Esophagus muscularis mucosa (tissue), 4 donors: Measurements from ENCODE around the gene GLYAT. TPM values are rescaled to one million over a fixed set of nuclear protein-coding genes. Genes with fewer than 3 reads are reported as not detected.
A peak's percentile ranks its signal among the peaks of the same experiment; 100 is the strongest.

Source experiments
- DNase-seq: peaks from one replicate; pipeline ENCODE4 v3.0.0-alpha.2; 2017; ENCODE audit errors: extremely low spot score
- H3K27ac ChIP-seq, 4 donors: fragments of 200-600 bp; sonication (generic); replicated peaks in 1 of 4; 1 replicate in 3 of 4; 2 replicates in 1 of 4; pipeline ENCODE4 v1.5.1; 2016 to 2019; ENCODE audit warnings: mild to moderate bottlenecking in 1 of 4
- H3K27me3 ChIP-seq, 4 donors: fragments of 200-600 bp; sonication (generic); one replicate each; pipeline versions ENCODE4 v1.5.1 to v1.6.0; 2016 to 2019
- H3K36me3 ChIP-seq, 4 donors: fragments of 200-600 bp; sonication (generic); one replicate each; pipeline ENCODE4 v1.5.1; 2016 to 2019
- H3K4me1 ChIP-seq, 4 donors: fragments of 200-600 bp; sonication (generic); one replicate each; pipeline ENCODE4 v1.5.1; 2016 to 2019
- H3K4me3 ChIP-seq, 4 donors: fragments of 200-600 bp; sonication (generic); 1 replicate in 2 of 4; 2 replicates in 2 of 4; pipeline ENCODE4 v1.5.1; 2016 to 2019; ENCODE audit warnings: mild to moderate bottlenecking in 4 of 4, moderate library complexity in 1 of 4
- H3K9me3 ChIP-seq, 4 donors: fragments of 200-600 bp; sonication (generic); 1 replicate in 3 of 4; 2 replicates in 1 of 4; pipeline ENCODE4 v1.5.1; 2016 to 2019
- CTCF ChIP-seq, 3 experiments: fragments of 200-600 bp in 2 of 3; fragments of 450-650 bp in 1 of 3; sonication (generic) in 2 of 3; IDR thresholded peaks; one replicate each; pipeline ENCODE4 v1.5.1; 2017 to 2019; ENCODE audit warnings: antibody characterized with exemption in 3 of 3, mild to moderate bottlenecking in 2 of 3, moderate library complexity in 1 of 3
- EP300 ChIP-seq: sonication (generic); formaldehyde crosslinking; IDR thresholded peaks from one replicate; pipeline ENCODE4 v1.6.1; 2017; ENCODE audit warnings: antibody characterized with exemption
- POLR2A ChIP-seq: fragments of 450-650 bp; IDR thresholded peaks from one replicate; pipeline ENCODE4 v1.6.1; 2017; ENCODE audit warnings: antibody characterized with exemption, moderate library complexity, mild to moderate bottlenecking, low read depth
- POLR2AphosphoS5 ChIP-seq, 2 donors: sonication (generic); formaldehyde crosslinking; IDR thresholded peaks; one replicate each; pipeline ENCODE4 v1.6.1; 2017; ENCODE audit warnings: antibody characterized with exemption in 2 of 2
- WGBS: methylation state at CpG from one replicate; pipeline ENCODE4 v1.1.5; 2018; 5-methylcytosine and 5-hydroxymethylcytosine counted together
- intact Hi-C: fragments of 100-400 bp; cut with DNase I; formaldehyde crosslinking; loops from one replicate; pipeline ENCODE4 v1.15.1; 2023
- total RNA-seq, 4 donors: library from RNA; depleted of rRNA; stranded (reverse); fragments of >200 nt; gene quantifications; one replicate each; pipeline versions ENCODE4 v1.1.0 to v1.2.1, GENCODE V29; 2016

GLYAT gene
- total RNA-seq, 4 donors from 2014 or later = not detected

- Histone ChIP-seq H3K36me3 (no peaks in the 10 kb centered on the region), H3K4me3 (no peak overlapping the region), H3K9me3 (no peaks in the 10 kb centered on the region), H3K27ac (no peak overlapping the region), H3K27me3 (peaks cover 0 to 6% (median 0%) of the 10 kb centered on the region in 4 donors), H3K4me1 (no peaks in the 10 kb centered on the region)
- intact Hi-C loops = no loop called here
- no peak for DNase-seq
- 81% methylated on average over 5 of the region's 5 CpGs for WGBS
- no peak for TF ChIP-seq POLR2AphosphoS5 (IDR thresholded peaks at IDR 0.05)
- TF ChIP-seq CTCF (IDR thresholded peaks at IDR 0.05) = no peak
- no peak for TF ChIP-seq EP300
- no peak for TF ChIP-seq POLR2A
These were observed 43.4 kb upstream of the GLYAT start for GRCh38 chr11:58775066-58775708.

DNA sequence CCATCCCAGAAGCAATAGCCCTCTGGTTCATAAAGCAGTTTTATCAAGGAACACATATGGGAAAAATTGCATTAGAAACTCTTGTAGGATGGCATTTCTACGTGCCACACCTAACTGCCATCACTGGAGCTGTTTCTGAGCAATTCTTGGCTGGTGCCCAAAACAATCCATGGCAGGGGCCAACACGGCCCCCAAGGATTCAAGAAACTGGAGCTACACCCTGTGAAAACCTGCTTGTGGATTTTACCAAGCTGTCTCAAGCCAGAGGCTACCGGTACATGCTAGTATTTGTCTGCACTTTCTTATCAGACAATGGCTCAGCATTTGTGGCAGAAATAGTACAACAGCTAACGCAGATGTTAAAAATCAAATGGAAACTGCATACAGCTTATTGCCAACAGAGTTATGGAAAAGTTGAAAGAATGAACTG is 42.4 kb upstream of the GLYAT start:
- no peak for TF ChIP-seq POLR2AphosphoS5 (IDR thresholded peaks at IDR 0.05)
- no peak for TF ChIP-seq POLR2A
- TF ChIP-seq EP300 = no peak
- no peak for TF ChIP-seq CTCF (IDR thresholded peaks at IDR 0.05)
- 70% methylated on average over 4 of the region's 4 CpGs for WGBS
- peaks cover 0 to 6% (median 0%) of the 10 kb centered on the region in 4 donors for H3K27me3 ChIP-seq
- H3K4me1 ChIP-seq = no peaks in the 10 kb centered on the region
- no peak overlapping the region for H3K27ac ChIP-seq
- peak; percentile 77 for DNase-seq
- intact Hi-C loops = no loop called here
- no peak overlapping the region for H3K4me3 ChIP-seq
- H3K36me3 ChIP-seq = no peaks in the 10 kb centered on the region
- no peaks in the 10 kb centered on the region for H3K9me3 ChIP-seq

DNA sequence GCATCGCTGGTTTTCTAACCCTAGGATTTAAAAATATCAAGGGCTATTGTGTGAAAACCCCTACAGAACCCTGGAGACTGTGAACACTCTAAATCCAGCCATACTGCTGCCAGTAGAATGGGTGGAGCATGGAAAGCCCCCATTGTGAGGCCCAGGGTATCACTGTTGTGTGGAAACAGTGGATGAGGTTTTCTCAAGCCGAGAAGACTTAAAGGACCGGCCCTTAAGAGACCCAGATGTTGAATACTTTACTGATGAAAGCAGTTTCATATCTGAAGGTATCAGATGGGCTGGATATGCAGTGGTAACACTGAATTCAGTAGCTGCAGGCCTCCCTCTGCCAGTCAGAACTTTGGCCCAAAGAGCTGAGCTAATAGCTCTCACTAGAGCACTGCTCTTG is 41.6 kb upstream of the GLYAT start:
- peak; percentile 57 for DNase-seq
- H3K4me1 ChIP-seq = no peaks in the 10 kb centered on the region
- no peaks in the 10 kb centered on the region for H3K36me3 ChIP-seq
- WGBS = 85% methylated on average over 3 of the region's 3 CpGs
- TF ChIP-seq POLR2AphosphoS5 (IDR thresholded peaks at IDR 0.05) = no peak
- TF ChIP-seq POLR2A = no peak
- no peak for TF ChIP-seq EP300
- TF ChIP-seq CTCF (IDR thresholded peaks at IDR 0.05) = no peak
- intact Hi-C loops = no loop called here
- no peak overlapping the region for H3K27ac ChIP-seq
- no peak overlapping the region for H3K4me3 ChIP-seq
- H3K9me3 ChIP-seq = no peaks in the 10 kb centered on the region
- H3K27me3 ChIP-seq = peaks cover 0 to 6% (median 0%) of the 10 kb centered on the region in 4 donors

GRCh38 chr11:58772329-58773285 is 40.9 kb upstream of the GLYAT start:
- WGBS = 81% methylated on average over 5 of the region's 5 CpGs
- peaks cover 0 to 6% (median 0%) of the 10 kb centered on the region in 4 donors for H3K27me3 ChIP-seq
- no peaks in the 10 kb centered on the region for H3K4me1 ChIP-seq
- TF ChIP-seq POLR2A = no peak
- TF ChIP-seq EP300 = no peak
- TF ChIP-seq CTCF (IDR thresholded peaks at IDR 0.05) = no peak
- TF ChIP-seq POLR2AphosphoS5 (IDR thresholded peaks at IDR 0.05) = no peak
- H3K4me3 ChIP-seq = no peak overlapping the region
- DNase-seq = no peak
- no peak overlapping the region for H3K27ac ChIP-seq
- H3K36me3 ChIP-seq = no peaks in the 10 kb centered on the region
- H3K9me3 ChIP-seq = no peaks in the 10 kb centered on the region
- intact Hi-C loops = no loop called here
